Thyroid gland (tissue), 4 donors: ENCODE measurements around the gene NFIX. TPM values are rescaled to one million over a fixed set of nuclear protein-coding genes. Genes with fewer than 3 reads are reported as not detected.

Experiments
- DNase-seq, 2 donors: peaks; one replicate each; pipeline ENCODE4 v3.0.0-alpha.2; 2019
- H3K27ac ChIP-seq, 3 donors: fragments of 200-600 bp; sonication (generic); 1 replicate in 2 of 3; 2 replicates in 1 of 3; pipeline ENCODE4 v1.5.1; 2016 to 2019; ENCODE audit warnings: mild to moderate bottlenecking in 1 of 3, moderate library complexity in 1 of 3
- H3K27me3 ChIP-seq: fragments of 200-600 bp; sonication (generic); one replicate; pipeline ENCODE4 v1.5.1; 2019
- H3K36me3 ChIP-seq, 2 donors: fragments of 200-600 bp; sonication (generic); one replicate each; pipeline ENCODE4 v1.5.1; 2016 to 2019
- H3K4me1 ChIP-seq, 2 donors: fragments of 200-600 bp; sonication (generic); one replicate each; pipeline ENCODE4 v1.5.1; 2017 to 2019
- H3K4me3 ChIP-seq, 3 donors: fragments of 200-600 bp; sonication (generic); replicated peaks in 1 of 3; 1 replicate in 2 of 3; 2 replicates in 1 of 3; pipeline ENCODE4 v1.5.1; 2016; ENCODE audit warnings: mild to moderate bottlenecking in 1 of 3
- H3K9me3 ChIP-seq: fragments of 200-600 bp; sonication (generic); one replicate; pipeline ENCODE4 v1.5.1; 2017
- POLR2A ChIP-seq, 2 donors: fragments of 450-650 bp; IDR thresholded peaks; one replicate each; pipeline ENCODE4 v1.6.1; 2017; ENCODE audit warnings: antibody characterized with exemption in 2 of 2, mild to moderate bottlenecking in 2 of 2, moderate library complexity in 1 of 2
- WGBS, 2 donors: methylation state at CpG; one replicate each; pipeline ENCODE4 v1.1.5; 2017; 5-methylcytosine and 5-hydroxymethylcytosine counted together
- intact Hi-C: fragments of 100-400 bp; cut with DNase I; formaldehyde crosslinking; loops from one replicate; pipeline ENCODE4 v1.15.1; 2023
- total RNA-seq, 4 donors: library from RNA; depleted of rRNA; stranded (reverse); fragments of >200 nt; gene quantifications; one replicate each; pipeline ENCODE4 v1.2.3, GENCODE V29; 2016
- TF ChIP-seq, protein P1 (sequence below), 6 experiments: fragments of 200-600 bp in 3 of 6; fragments of 450-650 bp in 3 of 6; sonication (generic) in 3 of 6; IDR thresholded peaks; one replicate each; pipeline ENCODE4 v1.5.1; 2016 to 2019; ENCODE audit warnings: antibody characterized with exemption in 6 of 6, mild to moderate bottlenecking in 2 of 6, inconsistent platforms in 1 of 6, moderate library complexity in 1 of 6

The NFIX gene
- 10 to 100 TPM; 38.8 to 70.2 (median 62.4) TPM for total RNA-seq

DNA sequence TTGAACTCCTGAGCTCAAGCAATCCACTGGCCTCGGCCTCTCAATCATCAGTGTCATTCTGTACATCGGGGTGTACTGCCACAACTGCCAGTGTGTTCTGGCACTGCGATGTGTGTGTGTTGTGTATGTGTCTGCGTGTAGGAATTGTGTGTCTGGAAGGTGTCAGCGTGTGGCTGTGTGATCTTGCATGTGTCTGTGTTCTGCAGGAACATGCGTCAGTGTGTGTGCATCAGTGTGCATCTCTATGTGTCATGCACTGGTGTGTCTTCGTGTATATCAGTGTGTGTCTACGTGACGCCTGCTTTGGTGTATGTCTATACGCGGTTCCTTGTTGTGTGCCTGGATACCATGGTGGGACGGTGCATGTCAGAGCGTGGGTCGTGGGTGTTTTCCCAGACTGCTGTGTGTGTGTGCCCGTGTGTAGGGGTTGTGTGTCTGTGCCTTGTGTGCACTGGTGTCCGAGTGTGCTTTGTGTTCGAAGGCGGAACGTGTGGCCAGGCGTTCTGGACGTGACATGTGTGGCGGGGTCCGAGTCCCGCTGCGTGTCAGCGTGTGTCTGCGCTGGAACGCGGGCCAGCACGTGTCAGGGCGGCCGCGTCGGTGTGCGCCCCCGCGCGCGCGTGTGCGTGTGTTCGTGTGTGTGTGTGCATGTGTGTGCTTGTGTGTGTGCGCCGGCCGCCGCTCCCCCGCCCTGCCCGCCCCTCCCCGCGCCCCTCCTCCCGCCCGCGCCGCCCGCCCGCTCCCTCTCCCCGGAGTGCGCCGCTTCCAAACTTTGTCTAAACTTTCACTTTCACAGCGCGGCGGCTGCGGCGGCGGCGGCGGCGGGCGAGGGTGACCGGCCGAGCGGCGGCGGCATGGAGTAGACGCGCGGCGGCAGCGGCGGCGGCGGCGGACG lies at the start of gene NFIX:
Gene NFIX, plus strand, starts transcription at position 775 of the 895 bp plus-strand sequence. CDS start 363 bp downstream, outside the sequence.
- Histone ChIP-seq H3K27me3 (no peaks in the 10 kb centered on the region), H3K9me3 (no peaks in the 10 kb centered on the region), H3K4me3 (peak within 1 kb of the TSS; percentile 53 to 86 (median 78)), H3K36me3 (no peaks in the 10 kb centered on the region), H3K27ac (peak within 1 kb of the TSS; percentile 79 to 87 (median 81)), H3K4me1 (peaks cover 20 to 28% of the 10 kb centered on the region in 2 donors)
- DNase-seq = peak; percentile 72 to 79
- TF ChIP-seq, protein P1, sequence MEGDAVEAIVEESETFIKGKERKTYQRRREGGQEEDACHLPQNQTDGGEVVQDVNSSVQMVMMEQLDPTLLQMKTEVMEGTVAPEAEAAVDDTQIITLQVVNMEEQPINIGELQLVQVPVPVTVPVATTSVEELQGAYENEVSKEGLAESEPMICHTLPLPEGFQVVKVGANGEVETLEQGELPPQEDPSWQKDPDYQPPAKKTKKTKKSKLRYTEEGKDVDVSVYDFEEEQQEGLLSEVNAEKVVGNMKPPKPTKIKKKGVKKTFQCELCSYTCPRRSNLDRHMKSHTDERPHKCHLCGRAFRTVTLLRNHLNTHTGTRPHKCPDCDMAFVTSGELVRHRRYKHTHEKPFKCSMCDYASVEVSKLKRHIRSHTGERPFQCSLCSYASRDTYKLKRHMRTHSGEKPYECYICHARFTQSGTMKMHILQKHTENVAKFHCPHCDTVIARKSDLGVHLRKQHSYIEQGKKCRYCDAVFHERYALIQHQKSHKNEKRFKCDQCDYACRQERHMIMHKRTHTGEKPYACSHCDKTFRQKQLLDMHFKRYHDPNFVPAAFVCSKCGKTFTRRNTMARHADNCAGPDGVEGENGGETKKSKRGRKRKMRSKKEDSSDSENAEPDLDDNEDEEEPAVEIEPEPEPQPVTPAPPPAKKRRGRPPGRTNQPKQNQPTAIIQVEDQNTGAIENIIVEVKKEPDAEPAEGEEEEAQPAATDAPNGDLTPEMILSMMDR (IDR thresholded peaks at IDR 0.05) = no peak
- TF ChIP-seq POLR2A (IDR thresholded peaks at IDR 0.05) = peak in 1 of 2 donors; percentile 40
- intact Hi-C loops = no loop called here
- WGBS, 2 donors = 31 to 45% methylated on average over 24 to 31 of the region's 84 CpGs

DNA sequence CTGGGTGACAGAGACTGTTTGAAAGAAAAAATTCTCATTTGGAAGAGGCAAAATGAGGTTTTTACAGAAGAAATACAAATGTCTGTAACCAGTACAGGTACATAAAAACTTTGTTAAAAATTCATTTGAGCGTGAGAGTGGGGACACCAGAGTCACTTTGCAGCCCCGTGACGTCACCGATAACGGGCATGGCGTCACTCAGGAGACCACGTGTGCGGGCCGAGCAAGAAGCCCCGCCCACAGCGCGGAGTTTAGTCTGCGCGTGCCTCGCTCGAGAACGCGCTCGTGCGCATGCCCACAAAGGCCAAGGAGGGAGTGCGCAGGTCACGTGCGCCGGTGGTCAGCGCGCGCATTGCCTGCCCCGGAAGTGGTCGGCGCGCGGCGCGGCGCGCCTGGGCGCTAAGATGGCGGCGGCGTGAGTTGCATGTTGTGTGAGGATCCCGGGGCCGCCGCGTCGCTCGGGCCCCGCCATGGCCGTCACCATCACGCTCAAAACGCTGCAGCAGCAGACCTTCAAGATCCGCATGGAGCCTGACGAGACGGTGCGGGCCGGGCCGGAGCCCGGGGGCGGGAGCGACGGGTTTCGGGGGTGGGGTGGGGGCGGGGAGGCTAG lies 49.7 kb upstream of the NFIX start, which contains the start of gene RAD23A:
Gene RAD23A, plus strand, starts transcription at position 384 of the 613 bp plus-strand sequence. Its CDS starts 87 bp downstream, at position 471.
- Histone ChIP-seq H3K4me1 (peaks cover 35 to 56% of the 10 kb centered on the region in 2 donors), H3K27ac (peak within 1 kb of the TSS; percentile 79 to 98 (median 94)), H3K9me3 (no peaks in the 10 kb centered on the region), H3K36me3 (peaks cover 58 to 72% of the 10 kb centered on the region in 2 donors), H3K4me3 (peak within 1 kb of the TSS; percentile 38 to 94 (median 60)), H3K27me3 (no peaks in the 10 kb centered on the region)
- intact Hi-C loops = no loop called here
- peak; percentile 98 to 99 for DNase-seq
- 1 to 2% methylated on average over 12 to 19 of the region's 62 CpGs for WGBS, 2 donors
- TF ChIP-seq POLR2A (IDR thresholded peaks at IDR 0.05) = peak; percentile 50 to 89
- TF ChIP-seq, protein P1 (IDR thresholded peaks at IDR 0.05) = peak in 1 of 6 experiments; percentile 22

DNA sequence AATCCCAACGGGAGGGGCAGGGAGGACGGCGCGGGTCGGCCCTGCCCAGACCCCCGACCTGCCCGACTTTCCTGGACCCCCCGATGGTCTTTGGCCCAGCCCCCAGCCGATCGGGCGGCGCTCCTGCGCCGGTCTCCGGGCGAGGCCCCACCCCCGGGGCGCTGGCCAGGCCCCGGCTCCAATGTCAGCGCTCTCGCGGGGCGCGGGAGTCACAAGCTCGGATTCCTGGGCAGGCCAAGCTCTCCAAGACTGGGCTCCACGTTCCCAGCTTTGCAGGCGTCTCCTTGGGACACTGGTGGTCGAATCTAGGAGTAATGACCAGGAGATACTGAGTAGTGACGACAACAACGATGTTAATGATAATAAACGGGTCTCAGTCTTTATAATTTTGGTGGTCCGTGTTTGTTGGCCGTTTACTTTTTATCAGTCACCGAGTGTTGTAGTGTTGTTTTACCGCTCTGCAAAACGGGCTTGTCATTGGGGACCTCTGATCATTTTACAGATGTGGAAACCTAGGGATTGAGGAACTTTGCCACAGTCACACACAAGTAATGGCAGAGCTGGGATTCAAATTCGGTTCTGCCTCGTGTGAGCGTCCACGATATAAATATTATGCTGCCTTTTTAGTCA lies 49.1 kb upstream of the NFIX start:
- DNase-seq = peak; percentile 80 to 84
- no peak for TF ChIP-seq POLR2A (IDR thresholded peaks at IDR 0.05)
- TF ChIP-seq, protein P1 (IDR thresholded peaks at IDR 0.05) = no peak
- Histone ChIP-seq H3K4me3 (peak overlapping the region; percentile 38 to 94 (median 60)), H3K4me1 (peaks cover 29 to 49% of the 10 kb centered on the region in 2 donors), H3K27me3 (no peaks in the 10 kb centered on the region), H3K9me3 (no peaks in the 10 kb centered on the region), H3K27ac (peak overlapping the region; percentile 79 to 98 (median 94)), H3K36me3 (peaks cover 52 to 70% of the 10 kb centered on the region in 2 donors)
- 1% methylated on average over 13 to 21 of the region's 40 CpGs for WGBS, 2 donors
- intact Hi-C loops = no loop called here

DNA sequence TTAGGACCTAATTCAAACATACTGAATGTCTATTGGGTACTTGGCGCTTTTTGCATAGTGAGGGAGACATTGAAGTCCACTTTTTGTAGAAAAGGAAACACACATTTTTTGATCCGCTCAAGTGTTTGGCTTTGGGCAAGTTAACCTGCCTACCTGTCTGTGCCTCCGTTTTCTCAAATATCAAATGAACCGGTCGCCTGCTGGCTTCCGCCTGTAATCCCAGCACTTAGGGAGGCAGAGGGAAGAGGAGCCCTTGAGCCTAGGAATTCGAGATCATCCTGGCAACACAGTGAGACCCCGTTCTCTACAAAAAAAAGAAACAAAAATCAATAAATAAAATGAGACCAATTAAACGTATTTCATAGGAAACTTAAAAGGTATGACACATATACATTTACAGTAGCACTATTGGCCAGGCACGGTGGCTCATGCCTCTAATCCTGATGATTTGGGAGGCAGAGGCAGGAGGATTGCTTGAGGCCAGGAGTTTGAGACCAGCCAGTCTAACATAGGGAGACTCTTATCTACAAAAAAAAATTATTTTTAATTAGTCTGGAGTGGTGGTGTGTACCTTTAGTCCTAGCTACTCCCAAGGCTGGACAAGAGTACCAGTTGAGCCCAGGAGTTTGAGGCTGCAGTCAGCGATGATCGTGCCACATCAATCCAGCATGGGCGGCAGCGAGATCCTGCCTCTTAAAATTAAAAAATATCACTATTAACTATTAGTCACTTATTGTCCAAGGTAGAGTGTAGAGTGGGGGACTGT lies 48.4 kb upstream of the NFIX start:
- intact Hi-C loops = no loop called here

More for the DNA sequence above, 48.4 kb upstream of the NFIX start:
- 55 to 59% methylated on average over 14 of the region's 14 CpGs for WGBS, 2 donors
- Histone ChIP-seq H3K27ac (peak overlapping the region in 1 of 3 donors; percentile 79), H3K4me1 (peaks cover 23 to 43% of the 10 kb centered on the region in 2 donors), H3K27me3 (no peaks in the 10 kb centered on the region), H3K36me3 (peaks cover 51 to 70% of the 10 kb centered on the region in 2 donors), H3K4me3 (peak overlapping the region in 2 of 3 donors; percentile 60 to 94), H3K9me3 (no peaks in the 10 kb centered on the region)
- DNase-seq = no peak
- no peak for TF ChIP-seq POLR2A (IDR thresholded peaks at IDR 0.05)
- TF ChIP-seq, protein P1 (IDR thresholded peaks at IDR 0.05) = no peak
